ENCODE data around the gene BBS12.

DNA sequence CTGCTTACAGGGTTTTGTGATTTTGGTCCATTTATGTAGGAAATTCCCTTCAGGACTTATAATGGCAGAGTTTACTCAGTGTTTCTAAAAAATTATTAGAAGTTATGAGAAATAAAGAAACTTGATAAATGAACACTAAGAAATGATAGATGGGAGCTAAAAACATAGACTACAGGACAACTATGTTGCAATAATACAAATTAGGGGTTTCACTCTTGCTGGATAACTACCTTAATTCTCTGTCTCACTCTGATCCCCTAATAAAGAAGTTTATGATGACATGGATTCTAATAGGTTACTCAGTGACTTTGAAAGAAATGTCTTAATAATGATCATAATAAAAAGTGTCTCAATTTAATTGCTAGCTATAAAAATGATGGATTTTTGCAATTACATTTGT lies 23.3 kb upstream of the BBS12 start:
- TF ChIP-seq, protein P1, sequence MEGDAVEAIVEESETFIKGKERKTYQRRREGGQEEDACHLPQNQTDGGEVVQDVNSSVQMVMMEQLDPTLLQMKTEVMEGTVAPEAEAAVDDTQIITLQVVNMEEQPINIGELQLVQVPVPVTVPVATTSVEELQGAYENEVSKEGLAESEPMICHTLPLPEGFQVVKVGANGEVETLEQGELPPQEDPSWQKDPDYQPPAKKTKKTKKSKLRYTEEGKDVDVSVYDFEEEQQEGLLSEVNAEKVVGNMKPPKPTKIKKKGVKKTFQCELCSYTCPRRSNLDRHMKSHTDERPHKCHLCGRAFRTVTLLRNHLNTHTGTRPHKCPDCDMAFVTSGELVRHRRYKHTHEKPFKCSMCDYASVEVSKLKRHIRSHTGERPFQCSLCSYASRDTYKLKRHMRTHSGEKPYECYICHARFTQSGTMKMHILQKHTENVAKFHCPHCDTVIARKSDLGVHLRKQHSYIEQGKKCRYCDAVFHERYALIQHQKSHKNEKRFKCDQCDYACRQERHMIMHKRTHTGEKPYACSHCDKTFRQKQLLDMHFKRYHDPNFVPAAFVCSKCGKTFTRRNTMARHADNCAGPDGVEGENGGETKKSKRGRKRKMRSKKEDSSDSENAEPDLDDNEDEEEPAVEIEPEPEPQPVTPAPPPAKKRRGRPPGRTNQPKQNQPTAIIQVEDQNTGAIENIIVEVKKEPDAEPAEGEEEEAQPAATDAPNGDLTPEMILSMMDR (IDR thresholded peaks at IDR 0.05), result no peak
- no peak for TF ChIP-seq POLR2A (IDR thresholded peaks at IDR 0.05)
